ENCODE data around the gene NAPG. TPM values are rescaled to one million over a fixed set of nuclear protein-coding genes. Genes with fewer than 3 reads are reported as not detected.

Gene NAPG
- total and polyA plus RNA-seq, 4 donors = 12.7 to 37.4 (median 26.2) TPM

GRCh38 chr18:10521566-10521965 is 4.3 kb upstream of the NAPG start:
- Histone ChIP-seq H3K27me3 (ENCODE audit: control insufficient read depth in 3 of 3, insufficient read depth in 3 of 3, low read length in 2 of 3) (no peaks in the 10 kb centered on the region), H3K4me3 (no peak overlapping the region), H3K36me3 (ENCODE audit: control insufficient read depth in 4 of 4, insufficient read depth in 4 of 4, low read length in 4 of 4) (no peaks in the 10 kb centered on the region), H3K27ac (ENCODE audit: low read depth in 1 of 2, low read length in 1 of 2) (no peak overlapping the region), H3K4me1 (ENCODE audit: control insufficient read depth in 5 of 5, insufficient read depth in 5 of 5, low read length in 5 of 5) (peaks cover 0 to 20% (median 13%) of the 10 kb centered on the region in 5 donors), H3K9ac (ENCODE audit: insufficient read depth in 1 of 2, low read length in 2 of 2) (no peak overlapping the region), H3K9me3 (ENCODE audit: control insufficient read depth in 4 of 4, insufficient read depth in 3 of 4, low read length in 3 of 4) (peaks cover 0 to 4% (median 0%) of the 10 kb centered on the region in 4 donors)
- DNase-seq = no peak
- TF ChIP-seq, protein P1, sequence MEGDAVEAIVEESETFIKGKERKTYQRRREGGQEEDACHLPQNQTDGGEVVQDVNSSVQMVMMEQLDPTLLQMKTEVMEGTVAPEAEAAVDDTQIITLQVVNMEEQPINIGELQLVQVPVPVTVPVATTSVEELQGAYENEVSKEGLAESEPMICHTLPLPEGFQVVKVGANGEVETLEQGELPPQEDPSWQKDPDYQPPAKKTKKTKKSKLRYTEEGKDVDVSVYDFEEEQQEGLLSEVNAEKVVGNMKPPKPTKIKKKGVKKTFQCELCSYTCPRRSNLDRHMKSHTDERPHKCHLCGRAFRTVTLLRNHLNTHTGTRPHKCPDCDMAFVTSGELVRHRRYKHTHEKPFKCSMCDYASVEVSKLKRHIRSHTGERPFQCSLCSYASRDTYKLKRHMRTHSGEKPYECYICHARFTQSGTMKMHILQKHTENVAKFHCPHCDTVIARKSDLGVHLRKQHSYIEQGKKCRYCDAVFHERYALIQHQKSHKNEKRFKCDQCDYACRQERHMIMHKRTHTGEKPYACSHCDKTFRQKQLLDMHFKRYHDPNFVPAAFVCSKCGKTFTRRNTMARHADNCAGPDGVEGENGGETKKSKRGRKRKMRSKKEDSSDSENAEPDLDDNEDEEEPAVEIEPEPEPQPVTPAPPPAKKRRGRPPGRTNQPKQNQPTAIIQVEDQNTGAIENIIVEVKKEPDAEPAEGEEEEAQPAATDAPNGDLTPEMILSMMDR (IDR thresholded peaks at IDR 0.05; ENCODE audit: control extremely low read depth, extremely low read depth) = no peak
- 87 to 93% methylated on average over 8 of the region's 8 CpGs for WGBS, 2 donors
- no peak for ATAC-seq (ENCODE audit: insufficient read depth, low FRiP score)

DNA sequence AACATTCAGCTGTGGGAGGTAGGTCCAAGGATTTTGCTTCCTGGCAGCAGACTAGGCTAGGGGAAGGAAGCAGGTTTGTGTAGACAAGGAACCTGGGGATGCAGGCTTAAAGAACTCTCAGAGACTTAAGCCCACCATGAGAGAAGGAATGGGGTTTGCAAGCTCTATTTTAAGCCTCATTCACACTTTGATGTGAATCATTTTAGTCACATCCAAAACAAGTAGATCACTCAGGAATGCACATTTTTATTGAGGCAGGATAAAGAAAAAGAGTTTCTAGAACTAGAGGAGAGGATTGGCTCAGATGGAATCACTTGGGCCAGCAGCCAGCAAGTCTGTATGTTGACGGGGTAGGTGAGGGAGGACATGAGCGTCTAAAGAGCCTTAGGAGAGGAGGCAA is 3.3 kb upstream of the NAPG start:
- TF ChIP-seq, protein P1 (IDR thresholded peaks at IDR 0.05; ENCODE audit: control extremely low read depth, extremely low read depth) = no peak
- ATAC-seq (ENCODE audit: insufficient read depth, low FRiP score) = no peak
- no peaks in the 10 kb centered on the region for H3K36me3 ChIP-seq (ENCODE audit: control insufficient read depth in 4 of 4, insufficient read depth in 4 of 4, low read length in 4 of 4)
- no peak for DNase-seq
- H3K9ac ChIP-seq (ENCODE audit: insufficient read depth in 1 of 2, low read length in 2 of 2) = no peak overlapping the region
- WGBS, 2 donors = 90 to 94% methylated on average over 2 of the region's 2 CpGs
- H3K4me1 ChIP-seq (ENCODE audit: control insufficient read depth in 5 of 5, insufficient read depth in 5 of 5, low read length in 5 of 5) = peaks cover 6 to 28% (median 14%) of the 10 kb centered on the region in 5 donors
- H3K9me3 ChIP-seq (ENCODE audit: control insufficient read depth in 4 of 4, insufficient read depth in 3 of 4, low read length in 3 of 4) = peaks cover 0 to under 1% (median 0%) of the 10 kb centered on the region in 4 donors
- no peaks in the 10 kb centered on the region for H3K27me3 ChIP-seq (ENCODE audit: control insufficient read depth in 3 of 3, insufficient read depth in 3 of 3, low read length in 2 of 3)
- H3K4me3 ChIP-seq = no peak overlapping the region
- H3K27ac ChIP-seq (ENCODE audit: low read depth in 1 of 2, low read length in 1 of 2) = no peak overlapping the region

DNA sequence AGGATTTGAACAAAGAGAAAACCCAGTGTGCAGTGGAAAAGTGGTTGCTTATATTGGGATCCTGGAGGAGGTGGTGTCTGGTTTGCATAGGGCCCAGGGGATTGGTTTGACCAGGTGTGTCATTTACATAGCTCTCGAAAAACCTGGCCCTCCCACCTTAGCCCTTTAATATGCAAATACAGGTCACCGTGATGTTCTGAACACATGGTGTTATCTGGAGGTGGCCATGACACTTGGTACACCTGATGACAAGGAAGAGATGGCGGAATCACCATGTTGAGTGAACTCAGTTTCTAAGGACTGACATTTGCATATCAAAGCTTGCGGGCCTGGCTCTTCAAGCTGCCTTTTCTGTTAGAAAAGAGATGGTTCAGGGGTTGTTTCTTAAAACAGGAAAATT is 2.3 kb upstream of the NAPG start:
- H3K36me3 ChIP-seq (ENCODE audit: control insufficient read depth in 4 of 4, insufficient read depth in 4 of 4, low read length in 4 of 4) = no peaks in the 10 kb centered on the region
- no peak overlapping the region for H3K9ac ChIP-seq (ENCODE audit: insufficient read depth in 1 of 2, low read length in 2 of 2)
- no peaks in the 10 kb centered on the region for H3K9me3 ChIP-seq (ENCODE audit: control insufficient read depth in 4 of 4, insufficient read depth in 3 of 4, low read length in 3 of 4)
- peaks cover 10 to 23% (median 13%) of the 10 kb centered on the region in 5 donors for H3K4me1 ChIP-seq (ENCODE audit: control insufficient read depth in 5 of 5, insufficient read depth in 5 of 5, low read length in 5 of 5)
- TF ChIP-seq, protein P1 (IDR thresholded peaks at IDR 0.05; ENCODE audit: control extremely low read depth, extremely low read depth) = no peak
- 90 to 93% methylated on average over 4 of the region's 4 CpGs for WGBS, 2 donors
- no peaks in the 10 kb centered on the region for H3K27me3 ChIP-seq (ENCODE audit: control insufficient read depth in 3 of 3, insufficient read depth in 3 of 3, low read length in 2 of 3)
- H3K27ac ChIP-seq (ENCODE audit: low read depth in 1 of 2, low read length in 1 of 2) = no peak overlapping the region
- H3K4me3 ChIP-seq = no peak overlapping the region
- ATAC-seq (ENCODE audit: insufficient read depth, low FRiP score) (no peak), DNase-seq (no peak)
